Muscle layer of duodenum (tissue), 2 donors: ENCODE measurements around the gene INPPL1.
A peak's percentile ranks its signal among the peaks of the same experiment; 100 is the strongest.

Source experiments
- H3K27ac ChIP-seq: one replicate; pipeline ENCODE4 v1.7.0; 2013; ENCODE audit warnings: mild to moderate bottlenecking, low read length
- H3K27me3 ChIP-seq: one replicate; pipeline ENCODE4 v1.7.0; 2013; ENCODE audit warnings: low read depth, mild to moderate bottlenecking, control low read depth, low read length
- H3K36me3 ChIP-seq, 2 donors: one replicate each; pipeline ENCODE4 v1.7.0; 2013; ENCODE audit warnings: low read length in 2 of 2, control low read depth in 1 of 2, mild to moderate bottlenecking in 1 of 2; ENCODE audit not compliant: insufficient read depth in 2 of 2, control insufficient read depth in 1 of 2
- H3K4me1 ChIP-seq, 2 donors: one replicate each; pipeline ENCODE4 v1.7.0; 2013; ENCODE audit warnings: low read length in 2 of 2, mild to moderate bottlenecking in 2 of 2, control low read depth in 1 of 2, moderate library complexity in 1 of 2; ENCODE audit not compliant: insufficient read depth in 2 of 2, control insufficient read depth in 1 of 2
- H3K4me3 ChIP-seq, 2 donors: one replicate each; pipeline ENCODE4 v1.7.0; 2013; ENCODE audit warnings: low read length in 2 of 2, low read depth in 1 of 2, mild to moderate bottlenecking in 1 of 2
- H3K9me3 ChIP-seq, 2 donors: one replicate each; pipeline ENCODE4 v1.7.0; 2013; ENCODE audit warnings: low read length in 2 of 2, control low read depth in 1 of 2, mild to moderate bottlenecking in 1 of 2; ENCODE audit not compliant: control insufficient read depth in 1 of 2
- donor health status: healthy.

The INPPL1 gene

DNA sequence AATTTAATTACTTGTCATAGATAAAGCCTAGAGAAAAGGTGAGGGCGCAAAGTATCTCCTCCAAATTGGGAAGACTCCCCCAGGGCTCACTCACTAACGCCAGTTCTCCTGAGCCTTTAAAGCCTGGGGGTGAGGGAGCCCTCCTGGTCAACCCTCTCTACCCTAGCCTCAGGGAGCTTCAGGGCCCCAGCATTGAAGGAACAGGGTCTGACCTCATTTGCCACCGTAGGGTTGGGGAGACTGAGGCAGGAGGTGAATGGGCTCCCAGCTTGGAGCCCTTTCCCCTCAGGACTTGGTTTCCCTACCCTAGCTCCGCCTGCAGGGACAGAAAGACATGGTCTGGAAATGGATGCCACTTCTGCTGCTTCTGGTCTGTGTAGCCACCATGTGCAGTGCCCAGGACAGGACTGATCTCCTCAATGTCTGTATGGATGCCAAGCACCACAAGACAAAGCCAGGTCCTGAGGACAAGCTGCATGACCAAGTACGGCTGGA, 6.3 kb upstream of the INPPL1 start:
- no peaks in the 10 kb centered on the region for H3K27me3 ChIP-seq
- H3K9me3 ChIP-seq = no peaks in the 10 kb centered on the region
- no peaks in the 10 kb centered on the region for H3K36me3 ChIP-seq
- H3K4me3 ChIP-seq = no peak overlapping the region
- peak overlapping the region; percentile 49 for H3K27ac ChIP-seq
- peaks cover 3 to 10% of the 10 kb centered on the region in 2 donors for H3K4me1 ChIP-seq

- Histone ChIP-seq H3K4me3 (no peak overlapping the region), H3K27me3 (no peaks in the 10 kb centered on the region), H3K4me1 (peaks cover 9 to 18% of the 10 kb centered on the region in 2 donors)
These were observed 3.7 kb upstream of the INPPL1 start for GRCh38 chr11:72220696-72221363.

GRCh38 chr11:72221386-72222075, 3.0 kb upstream of the INPPL1 start:
- no peak overlapping the region for H3K4me3 ChIP-seq
- H3K4me1 ChIP-seq = peaks cover 10 to 25% of the 10 kb centered on the region in 2 donors
- H3K27me3 ChIP-seq = no peaks in the 10 kb centered on the region
- no peaks in the 10 kb centered on the region for H3K9me3 ChIP-seq
- H3K27ac ChIP-seq = peak overlapping the region; percentile 87
- no peaks in the 10 kb centered on the region for H3K36me3 ChIP-seq

More at GRCh38 chr11:72220696-72221363, 3.7 kb upstream of the INPPL1 start:
- no peaks in the 10 kb centered on the region for H3K9me3 ChIP-seq
- no peaks in the 10 kb centered on the region for H3K36me3 ChIP-seq
- H3K27ac ChIP-seq = no peak overlapping the region

DNA sequence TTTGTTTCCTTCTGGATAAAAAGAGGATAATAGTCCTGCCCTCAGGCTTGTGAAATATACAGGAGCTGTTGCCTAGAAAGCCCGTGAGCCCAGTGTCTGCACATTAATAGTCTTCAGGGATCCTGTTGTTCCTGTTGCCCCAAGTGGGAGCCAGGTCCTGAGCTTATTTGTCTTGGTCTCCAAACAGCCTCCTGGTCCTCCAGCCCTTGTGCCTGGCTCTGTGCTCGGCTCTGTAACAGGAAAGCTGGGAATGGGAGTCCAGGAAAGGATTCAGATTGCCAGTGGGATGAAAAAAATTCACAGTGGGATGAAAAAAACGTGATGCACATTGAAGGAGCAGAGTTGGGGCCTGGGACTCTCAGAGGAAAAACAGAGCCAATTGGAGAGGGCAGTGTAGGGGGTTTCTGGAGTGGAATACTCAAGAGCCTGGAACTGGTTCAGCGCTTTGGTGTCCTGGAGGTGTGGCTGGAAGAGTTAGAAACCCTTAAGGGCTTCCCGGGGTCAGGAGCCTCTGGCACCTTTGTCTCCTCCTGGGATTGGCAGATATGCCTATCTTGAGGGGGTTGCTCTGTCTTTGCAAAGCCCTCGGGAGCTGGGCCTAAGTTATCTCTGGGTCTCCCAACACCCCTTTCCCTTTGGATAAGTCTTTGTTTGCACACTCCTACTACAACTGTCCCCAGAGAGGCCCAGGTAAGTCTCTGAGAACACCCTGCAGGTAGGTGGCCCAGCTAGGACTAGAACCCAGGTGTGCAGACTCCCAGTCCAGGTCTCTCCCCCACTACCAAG, 2.3 kb upstream of the INPPL1 start:
- Histone ChIP-seq H3K36me3 (no peaks in the 10 kb centered on the region), H3K4me1 (peaks cover 10 to 33% of the 10 kb centered on the region in 2 donors), H3K27ac (peak overlapping the region; percentile 87), H3K4me3 (peak overlapping the region; percentile 76 to 91), H3K9me3 (no peaks in the 10 kb centered on the region), H3K27me3 (no peaks in the 10 kb centered on the region)

DNA sequence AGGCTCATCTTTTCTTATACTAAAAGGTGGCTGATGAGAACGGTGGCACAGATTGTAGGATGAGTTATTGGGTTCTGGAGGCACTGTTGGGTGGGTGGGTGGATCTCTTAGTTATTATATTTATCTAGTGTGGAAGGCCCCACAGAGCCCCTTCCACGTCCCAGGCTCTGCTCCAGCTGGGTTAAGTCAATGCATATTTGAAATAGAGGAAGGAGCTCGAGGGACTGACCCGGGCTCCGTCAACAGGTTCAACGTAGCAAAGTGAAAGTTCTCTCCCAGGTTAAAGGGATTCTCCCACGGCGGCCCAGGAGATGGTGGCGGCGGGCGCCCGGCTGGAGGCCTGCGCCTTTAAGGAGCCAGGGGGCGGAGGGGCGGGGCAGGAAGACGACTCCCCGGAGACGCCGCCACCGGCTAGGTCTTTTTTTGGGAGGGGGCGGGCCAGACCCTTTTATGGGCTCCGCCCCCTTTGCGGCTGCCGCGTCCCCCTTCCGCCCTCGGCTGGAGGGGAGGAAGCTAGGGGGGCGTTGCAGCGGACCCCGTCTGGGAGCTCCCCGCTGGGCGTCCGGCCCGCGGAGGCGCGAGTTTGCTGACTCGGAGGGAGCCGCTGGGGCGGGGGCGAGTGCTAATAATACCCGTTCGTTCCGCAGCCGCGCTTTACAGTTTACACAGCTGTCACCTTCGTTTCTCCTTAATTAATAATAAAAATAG, 1.5 kb upstream of the INPPL1 start:
- no peaks in the 10 kb centered on the region for H3K27me3 ChIP-seq
- peak overlapping the region; percentile 87 for H3K27ac ChIP-seq
- H3K9me3 ChIP-seq = no peaks in the 10 kb centered on the region
- peak overlapping the region; percentile 76 to 91 for H3K4me3 ChIP-seq
- H3K36me3 ChIP-seq = no peaks in the 10 kb centered on the region
- H3K4me1 ChIP-seq = peaks cover 10 to 40% of the 10 kb centered on the region in 2 donors

DNA sequence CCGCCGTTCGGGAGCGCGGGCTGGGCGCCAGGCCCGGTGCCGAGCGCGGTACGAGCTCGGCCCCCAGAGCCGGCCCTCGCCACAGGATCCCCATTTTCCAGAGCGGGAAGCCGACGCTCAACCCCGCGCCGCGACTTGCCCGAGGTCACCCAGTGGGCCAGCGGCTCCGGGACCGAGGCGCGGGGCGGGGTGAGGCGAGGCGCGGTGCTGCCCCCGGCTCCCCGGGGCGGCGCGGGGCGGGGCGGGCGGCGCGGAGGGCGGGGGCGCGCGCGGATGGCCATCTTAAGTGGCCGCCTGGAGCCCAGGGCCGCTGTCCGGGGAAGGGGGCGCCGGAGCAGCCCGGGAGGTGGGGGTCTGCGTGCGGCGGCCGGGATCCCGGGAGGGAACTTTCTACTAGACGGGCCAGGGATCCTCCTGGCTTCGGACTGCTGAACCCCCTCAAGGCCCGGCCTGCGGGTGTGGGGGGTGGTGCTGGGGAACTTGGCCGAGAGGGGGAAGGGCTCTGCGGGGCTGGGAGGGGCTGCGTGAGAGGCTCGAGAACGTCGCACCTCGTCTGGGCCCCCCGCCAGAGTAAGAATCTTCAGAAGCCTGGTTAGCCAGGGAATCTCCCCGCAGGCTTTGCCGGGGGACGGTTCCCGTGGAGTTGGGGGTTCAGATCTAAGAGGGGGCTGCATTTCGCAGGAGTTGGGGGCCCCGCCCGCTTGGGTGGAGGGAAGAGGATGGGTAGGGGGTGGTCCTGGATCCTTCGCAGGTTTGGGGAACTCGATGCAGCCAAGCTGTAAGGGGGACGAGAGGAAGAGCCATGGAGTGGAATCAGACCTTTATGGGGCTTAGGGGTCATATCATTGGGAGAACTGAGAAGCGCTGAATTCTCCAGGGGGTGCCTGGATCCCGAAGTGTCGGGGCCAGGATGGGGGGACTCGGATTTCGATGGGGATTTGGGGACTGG, 678 bp upstream of the INPPL1 start:
- H3K4me3 ChIP-seq = peak overlapping the region; percentile 91 to 94
- H3K36me3 ChIP-seq = peaks cover 3 to 7% of the 10 kb centered on the region in 2 donors
- no peaks in the 10 kb centered on the region for H3K9me3 ChIP-seq
- H3K4me1 ChIP-seq = peaks cover 10 to 44% of the 10 kb centered on the region in 2 donors
- peak overlapping the region; percentile 87 for H3K27ac ChIP-seq
- no peaks in the 10 kb centered on the region for H3K27me3 ChIP-seq

- peaks cover 10 to 44% of the 10 kb centered on the region in 2 donors for H3K4me1 ChIP-seq
These were observed 914 bp downstream of the INPPL1 start for GRCh38 chr11:72225411-72225951.

DNA sequence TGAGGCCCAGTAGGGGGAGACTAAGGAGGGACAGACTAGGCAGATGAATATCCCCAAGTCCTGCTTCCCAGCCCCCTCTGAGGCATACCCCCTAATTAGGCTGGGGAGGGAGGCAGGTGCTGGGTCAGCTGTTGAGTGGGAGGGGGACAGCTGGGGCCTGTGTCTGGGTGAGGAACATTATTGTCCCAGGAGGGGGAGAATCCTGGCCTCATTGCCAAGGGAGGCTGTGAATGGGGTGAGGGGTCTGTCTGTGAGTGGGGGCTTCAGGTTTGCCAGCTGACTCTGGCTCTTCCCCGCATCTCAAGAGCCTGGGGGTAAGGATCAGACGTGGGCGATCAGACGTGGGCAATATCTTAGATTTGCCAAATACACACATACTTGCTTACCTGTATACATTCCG, 2.1 kb downstream of the INPPL1 start:
- Histone ChIP-seq H3K9me3 (no peaks in the 10 kb centered on the region), H3K4me3 (no peak overlapping the region), H3K36me3 (peaks cover 31 to 35% of the 10 kb centered on the region in 2 donors), H3K27me3 (no peaks in the 10 kb centered on the region), H3K27ac (no peak overlapping the region), H3K4me1 (peaks cover 10 to 44% of the 10 kb centered on the region in 2 donors)

More at GRCh38 chr11:72225411-72225951, 914 bp downstream of the INPPL1 start:
- H3K9me3 ChIP-seq = no peaks in the 10 kb centered on the region
- peaks cover 19 to 23% of the 10 kb centered on the region in 2 donors for H3K36me3 ChIP-seq
- H3K27ac ChIP-seq = peak overlapping the region; percentile 3
- no peaks in the 10 kb centered on the region for H3K27me3 ChIP-seq
- H3K4me3 ChIP-seq = peak overlapping the region; percentile 57 to 91

- Histone ChIP-seq H3K4me3 (no peak overlapping the region), H3K9me3 (no peaks in the 10 kb centered on the region), H3K36me3 (peaks cover 40 to 44% of the 10 kb centered on the region in 2 donors), H3K27ac (no peak overlapping the region), H3K4me1 (peaks cover 7 to 37% of the 10 kb centered on the region in 2 donors), H3K27me3 (no peaks in the 10 kb centered on the region)
These were observed 3.0 kb downstream of the INPPL1 start for GRCh38 chr11:72227316-72228228.
